HG03571 (cell line): ENCODE measurements around the gene SLC26A4.
"Not testable (repeated sequence)": the region's sequence is repeated elsewhere in the genome, so short reads cannot be mapped to it uniquely, and the experiment has no call there.

Source experiments
- ATAC-seq: cut with Tn5 transposase; IDR thresholded peaks from one replicate; pipeline ENCODE4 v1.9.1; 2021; ENCODE audit not compliant: unreplicated experiment

The SLC26A4 gene

GRCh38 chr7:107660381-107661080 lies at the start of gene SLC26A4:
TSS of gene SLC26A4 (plus strand) at chr7:107660828. CDS start at chr7:107661642, 814 bp downstream.
- ATAC-seq = no peak

- no peak for ATAC-seq
These were observed 47.2 kb upstream of the SLC26A4 start for GRCh38 chr7:107613439-107613838.

- ATAC-seq = no peak
These were observed 46.7 kb upstream of the SLC26A4 start for GRCh38 chr7:107613948-107614347.

- ATAC-seq = no peak
These were observed 46.2 kb upstream of the SLC26A4 start for GRCh38 chr7:107614425-107614824.

GRCh38 chr7:107615910-107616680 lies 44.5 kb upstream of the SLC26A4 start:
- ATAC-seq = no peak

GRCh38 chr7:107622429-107622828 lies 38.2 kb upstream of the SLC26A4 start:
- no peak for ATAC-seq

GRCh38 chr7:107622894-107623293 lies 37.7 kb upstream of the SLC26A4 start:
- no peak for ATAC-seq

- no peak for ATAC-seq
These were observed 33.6 kb upstream of the SLC26A4 start for GRCh38 chr7:107627002-107627401.

GRCh38 chr7:107628461-107629064 lies 32.1 kb upstream of the SLC26A4 start:
- ATAC-seq = no peak

GRCh38 chr7:107630342-107630741 lies 30.3 kb upstream of the SLC26A4 start:
- no peak for ATAC-seq

GRCh38 chr7:107631588-107632491 lies 28.8 kb upstream of the SLC26A4 start:
- ATAC-seq = no peak

GRCh38 chr7:107632492-107632865 lies 28.1 kb upstream of the SLC26A4 start:
- no peak for ATAC-seq

- peak; percentile 90 for ATAC-seq
These were observed 22.0 kb upstream of the SLC26A4 start for GRCh38 chr7:107638594-107638993.

- ATAC-seq = not testable (repeated sequence)
These were observed 21.6 kb upstream of the SLC26A4 start for GRCh38 chr7:107639070-107639469.

- ATAC-seq = no peak
These were observed 19.0 kb upstream of the SLC26A4 start for GRCh38 chr7:107641676-107642075.

- no peak for ATAC-seq
These were observed 18.1 kb upstream of the SLC26A4 start for GRCh38 chr7:107642501-107642900.

GRCh38 chr7:107643407-107643806 lies 17.2 kb upstream of the SLC26A4 start:
- no peak for ATAC-seq

GRCh38 chr7:107643938-107644308 lies 16.7 kb upstream of the SLC26A4 start:
- no peak for ATAC-seq

GRCh38 chr7:107644309-107644974 lies 16.2 kb upstream of the SLC26A4 start:
- no peak for ATAC-seq

GRCh38 chr7:107652642-107653041 lies 8.0 kb upstream of the SLC26A4 start:
- no peak for ATAC-seq
